OCI-LY3 (cell line): ENCODE results near the gene NPRL2.

ENCODE experiments used
- H2AFZ ChIP-seq: fragments of 200-600, 300-600 bp; shearing (Covaris generic); 2 replicates; pipeline ENCODE4 v1.6.0; 2014; ENCODE audit warnings: antibody characterized with exemption, low read depth, low read length
- H3K27ac ChIP-seq: fragments of 200-600, 300-600 bp; sonication (generic); 2 replicates; pipeline ENCODE4 v1.5.1; 2014; ENCODE audit warnings: mild to moderate bottlenecking, low read length, moderate library complexity, mixed read lengths
- H3K27me3 ChIP-seq: fragments of 200-600, 300-600 bp; sonication (generic); 2 replicates; pipeline ENCODE4 v1.6.1; 2014; ENCODE audit warnings: low read depth, low read length, mixed read lengths
- H3K36me3 ChIP-seq: fragments of 200-600, 300-600 bp; sonication (generic); replicated peaks from 2 replicates; pipeline ENCODE3; 2014; ENCODE audit warnings: low read depth, low read length, mixed read lengths
- H3K4me1 ChIP-seq: fragments of 300-600, 200-600 bp; sonication (generic); 2 replicates; pipeline ENCODE4 v1.6.1; 2014; ENCODE audit warnings: low read length, mixed read lengths
- H3K4me2 ChIP-seq: fragments of 200-600, 300-600 bp; sonication (generic); 2 replicates; pipeline ENCODE4 v1.6.1; 2014; ENCODE audit warnings: low read length, mixed read lengths
- H3K4me3 ChIP-seq: fragments of 300-600, 200-600 bp; sonication (generic); 2 replicates; pipeline ENCODE4 v1.5.1; 2014; ENCODE audit warnings: antibody characterized with exemption, mild to moderate bottlenecking, low read length, moderate library complexity
- H3K79me2 ChIP-seq: fragments of 300-600, 200-600 bp; shearing (Covaris generic); 2 replicates; pipeline ENCODE4 v1.6.1; 2014; ENCODE audit warnings: mild to moderate bottlenecking, low read length, mixed read lengths
- H3K9ac ChIP-seq: fragments of 300-600, 200-600 bp; shearing (Covaris generic); 2 replicates; pipeline ENCODE4 v1.6.0; 2014; ENCODE audit warnings: mild to moderate bottlenecking, low read length, moderate library complexity
- H3K9me3 ChIP-seq: fragments of 200-600, 300-600 bp; shearing (Covaris generic); 2 replicates; pipeline ENCODE4 v1.6.1; 2014; ENCODE audit warnings: low read length, mixed read lengths; ENCODE audit not compliant: insufficient read depth
- H4K20me1 ChIP-seq: fragments of 200-600, 300-600 bp; sonication (generic); 2 replicates; pipeline ENCODE4 v1.6.1; 2016; ENCODE audit warnings: low read length, mixed read lengths; ENCODE audit not compliant: insufficient read depth
- CTCF ChIP-seq: fragments of 200-600, 300-600 bp; sonication (generic); IDR thresholded peaks from 2 replicates; pipeline ENCODE4 v1.5.1; 2014; ENCODE audit warnings: antibody characterized with exemption, low read length, low read depth
- EZH2phosphoT487 ChIP-seq: fragments of 200-600 bp; shearing (Covaris generic); IDR thresholded peaks from 2 replicates; pipeline ENCODE4 v1.6.1; 2018; ENCODE audit warnings: antibody characterized with exemption, mixed run types, low read depth

The NPRL2 gene

GRCh38 chr3:50345586-50346234, 4.9 kb downstream of the NPRL2 start, which contains the start of gene ZMYND10:
ZMYND10 (minus strand) TSS chr3:50345732; CDS start chr3:50345579, 153 bp downstream.
- no peak within 1 kb of the TSS for H3K4me3 ChIP-seq
- no peaks in the 10 kb centered on the region for H3K27me3 ChIP-seq
- H2AFZ ChIP-seq = no peak within 1 kb of the TSS

GRCh38 chr3:50345008-50345407, 5.6 kb downstream of the NPRL2 start:
- no peak overlapping the region for H3K4me2 ChIP-seq
- H3K4me3 ChIP-seq = no peak overlapping the region
- H3K9ac ChIP-seq = no peak overlapping the region
- H3K27me3 ChIP-seq = no peaks in the 10 kb centered on the region
- no peak overlapping the region for H2AFZ ChIP-seq
- no peaks in the 10 kb centered on the region for H4K20me1 ChIP-seq
- H3K79me2 ChIP-seq = peaks cover 8% of the 10 kb centered on the region
- no peak overlapping the region for H3K27ac ChIP-seq
- TF ChIP-seq EZH2phosphoT487 = no peak
- no peak for TF ChIP-seq CTCF
- peaks cover 9% of the 10 kb centered on the region; the same call in 1 of the 2 replicates for H3K4me1 ChIP-seq
- H3K9me3 ChIP-seq = no peaks in the 10 kb centered on the region
- peaks cover 7% of the 10 kb centered on the region for H3K36me3 ChIP-seq

More at GRCh38 chr3:50345586-50346234, 4.9 kb downstream of the NPRL2 start, which contains the start of gene ZMYND10:
- no peak for TF ChIP-seq EZH2phosphoT487
- no peak for TF ChIP-seq CTCF
- Histone ChIP-seq H3K27ac (no peak within 1 kb of the TSS), H3K36me3 (peaks cover 7% of the 10 kb centered on the region), H3K4me2 (no peak within 1 kb of the TSS), H3K79me2 (peaks cover 13% of the 10 kb centered on the region), H3K9ac (no peak within 1 kb of the TSS), H4K20me1 (no peaks in the 10 kb centered on the region), H3K9me3 (no peaks in the 10 kb centered on the region), H3K4me1 (peaks cover 10% of the 10 kb centered on the region; the same call in 1 of the 2 replicates)

DNA sequence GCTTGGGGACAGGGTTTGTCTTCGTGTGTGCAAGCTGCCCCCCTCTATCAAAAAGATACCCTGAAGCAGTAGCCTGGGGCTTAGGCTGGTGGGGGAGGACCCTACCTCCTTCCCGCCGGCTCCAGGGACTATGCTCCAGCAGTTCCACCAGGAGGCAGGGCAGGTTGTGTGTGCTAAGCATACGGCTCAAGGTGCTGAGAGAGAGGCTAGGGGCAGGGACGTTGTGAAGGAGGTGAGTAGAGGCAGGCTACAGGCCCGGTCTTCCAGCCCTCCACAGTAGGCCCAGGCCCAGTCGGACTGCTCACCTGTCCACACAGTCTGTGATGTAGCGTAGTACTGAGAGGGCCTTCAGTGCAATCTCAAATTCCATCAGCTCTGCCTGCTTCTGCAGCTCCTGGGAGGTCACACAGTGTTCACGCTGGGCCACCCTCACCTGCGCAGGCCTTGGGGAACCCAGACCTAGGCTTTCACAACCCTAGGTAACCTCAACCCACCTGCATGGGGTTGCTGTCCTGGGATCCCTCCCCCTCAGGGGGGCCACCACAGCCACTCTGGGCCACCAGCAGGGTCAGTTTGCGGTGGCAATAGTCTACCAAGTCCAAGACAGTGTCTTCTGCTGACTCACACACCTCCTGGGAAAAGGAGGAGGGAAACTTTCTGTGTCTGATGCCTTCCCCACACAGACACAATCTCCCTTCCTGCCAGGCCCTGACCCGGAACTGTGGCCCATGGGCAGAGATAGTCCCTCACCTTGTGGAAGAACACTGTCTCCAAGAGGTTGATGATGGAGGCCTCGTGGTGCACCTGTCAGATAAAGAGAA, 7.6 kb downstream of the NPRL2 start:
- Histone ChIP-seq H2AFZ (no peak overlapping the region), H3K4me2 (no peak overlapping the region), H3K79me2 (peaks cover 5% of the 10 kb centered on the region), H3K4me1 (peaks cover 8% of the 10 kb centered on the region), H4K20me1 (no peaks in the 10 kb centered on the region), H3K4me3 (no peak overlapping the region), H3K9me3 (no peaks in the 10 kb centered on the region), H3K27me3 (no peaks in the 10 kb centered on the region), H3K36me3 (peaks cover 7% of the 10 kb centered on the region), H3K9ac (no peak overlapping the region), H3K27ac (no peak overlapping the region)
- TF ChIP-seq EZH2phosphoT487 (no peak), CTCF (no peak)

DNA sequence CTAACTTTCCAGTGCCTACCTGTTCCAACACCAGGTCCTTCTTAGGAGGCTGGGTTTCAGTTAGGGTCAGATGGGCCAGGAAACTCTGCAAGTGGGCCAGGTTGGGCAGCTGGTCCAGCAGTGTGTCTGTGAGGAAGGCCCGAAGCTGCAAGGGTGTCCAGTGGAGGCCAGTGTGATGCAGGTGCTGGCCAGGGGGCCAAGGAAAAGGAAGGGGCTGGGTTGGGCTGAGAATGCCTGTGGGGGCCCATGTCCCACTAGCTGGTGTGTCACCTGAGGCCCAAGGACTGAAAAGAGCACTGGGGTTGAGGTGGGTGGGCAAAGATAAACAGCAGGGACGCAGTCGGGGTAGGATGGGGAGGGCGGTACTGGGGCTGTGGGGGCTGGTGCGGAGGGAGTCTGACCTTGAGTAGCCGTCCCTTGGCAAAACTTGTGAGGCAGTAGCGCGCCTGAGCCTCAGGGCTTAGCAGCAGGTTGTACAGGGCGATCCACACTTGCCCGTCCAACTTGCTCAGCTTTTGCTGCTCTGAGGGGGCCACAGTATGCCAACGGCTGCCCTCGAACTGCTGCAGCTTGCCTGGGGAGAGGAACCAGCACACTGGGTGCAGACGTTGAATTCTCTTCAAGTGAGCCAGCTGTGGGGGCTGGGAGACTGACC, 8.5 kb downstream of the NPRL2 start:
- no peaks in the 10 kb centered on the region for H3K27me3 ChIP-seq
- H3K79me2 ChIP-seq = peaks cover 11% of the 10 kb centered on the region
- no peak overlapping the region for H3K27ac ChIP-seq
- no peak for TF ChIP-seq CTCF
- TF ChIP-seq EZH2phosphoT487 = no peak
- no peak overlapping the region for H2AFZ ChIP-seq
- peaks cover 8% of the 10 kb centered on the region for H3K4me1 ChIP-seq
- no peak overlapping the region for H3K4me3 ChIP-seq
- H3K4me2 ChIP-seq = no peak overlapping the region
- H4K20me1 ChIP-seq = no peaks in the 10 kb centered on the region
- peaks cover 7% of the 10 kb centered on the region for H3K36me3 ChIP-seq
- no peaks in the 10 kb centered on the region for H3K9me3 ChIP-seq
- no peak overlapping the region for H3K9ac ChIP-seq
